B cell (primary cell): Measurements from ENCODE around the gene IBTK. TPM values are rescaled to one million over a fixed set of nuclear protein-coding genes. Genes with fewer than 3 reads are reported as not detected.

Experiments used
- ATAC-seq: fragments of 200-7000 bp; cut with Tn5 transposase; one replicate; pipeline ENCODE4 v1.10.0; 2021; ENCODE audit warnings: low read depth, mild to moderate bottlenecking, moderate number of reproducible peaks, moderate library complexity
- CTCF ChIA-PET: fragments of 350-600 bp; sonication (Branson Sonifier 250); formaldehyde crosslinking; loops from one replicate; lab custom pipeline; 2021; ENCODE audit warnings: antibody characterized with exemption, inconsistent platforms; lab: Charles Lee
- POLR2A ChIA-PET: fragments of 350-600 bp; sonication (Branson Sonifier 250); formaldehyde crosslinking; loops from one replicate; lab custom pipeline; 2021; ENCODE audit warnings: antibody characterized with exemption; lab: Charles Lee
- DNase-seq: peaks from one replicate; pipeline ENCODE4 v3.0.0; 2013
- H2AFZ ChIP-seq: 2 replicates; pipeline ENCODE4 v1.6.1; 2012; ENCODE audit warnings: mild to moderate bottlenecking, low read depth, low read length; ENCODE audit not compliant: insufficient read depth, poor library complexity, severe bottlenecking
- H3K27ac ChIP-seq, 2 donors: 1 replicate in 1 of 2; 2 replicates in 1 of 2; pipeline ENCODE4 v1.5.1; 2012 to 2013; ENCODE audit warnings: low read length in 2 of 2, mild to moderate bottlenecking in 2 of 2, moderate library complexity in 1 of 2
- H3K27me3 ChIP-seq, 4 experiments: fragments of 200-600 bp in 1 of 4; sonication (generic) in 1 of 4; replicated peaks in 1 of 4; 1 replicate in 2 of 4; 2 replicates in 2 of 4; pipeline versions ENCODE4 v1.6.1 to v1.7.0; 2013 to 2016; ENCODE audit warnings: low read length in 3 of 4, mild to moderate bottlenecking in 2 of 4, mixed read lengths in 1 of 4, moderate library complexity in 1 of 4; ENCODE audit not compliant: insufficient read depth in 4 of 4, control insufficient read depth in 3 of 4; ENCODE audit errors: control extremely low read depth in 1 of 4
- H3K36me3 ChIP-seq, 2 experiments: replicated peaks in 1 of 2; 1 replicate in 1 of 2; 2 replicates in 1 of 2; pipeline versions ENCODE4 v1.6.1 to v1.7.1; 2013; ENCODE audit warnings: low read length in 1 of 2; ENCODE audit not compliant: insufficient read depth in 2 of 2, control insufficient read depth in 1 of 2; ENCODE audit errors: control extremely low read depth in 1 of 2, extremely low read depth in 1 of 2
- H3K4me1 ChIP-seq, 2 donors: fragments of 200-600 bp in 1 of 2; sonication (generic) in 1 of 2; 1 replicate in 1 of 2; 2 replicates in 1 of 2; pipeline versions ENCODE4 v1.5.1 to v1.6.1; 2013 to 2017; ENCODE audit warnings: low read length in 2 of 2; ENCODE audit not compliant: control insufficient read depth in 2 of 2, insufficient read depth in 2 of 2
- H3K4me2 ChIP-seq: replicated peaks from 2 replicates; pipeline ENCODE3; 2012; ENCODE audit warnings: mild to moderate bottlenecking, low read depth, low read length; ENCODE audit not compliant: poor library complexity, severe bottlenecking
- H3K4me3 ChIP-seq, 5 experiments: fragments of 200-600 bp in 1 of 5; sonication (generic) in 1 of 5; 1 replicate in 3 of 5; 2 replicates in 2 of 5; pipeline versions ENCODE4 v1.5.1 to v1.7.0; 2011 to 2016; ENCODE audit warnings: low read length in 4 of 5, mild to moderate bottlenecking in 4 of 5, low read depth in 2 of 5, control low read depth in 1 of 5, moderate library complexity in 1 of 5; ENCODE audit not compliant: insufficient read depth in 1 of 5; ENCODE audit errors: control extremely low read depth in 1 of 5, extremely low read depth in 1 of 5
- H3K79me2 ChIP-seq: fragments of 200-600 bp; sonication (generic); one replicate; pipeline ENCODE4 v1.6.0; 2016; ENCODE audit warnings: low read length; ENCODE audit not compliant: control insufficient read depth, insufficient read depth
- H3K9ac ChIP-seq: fragments of 200-600 bp; sonication (generic); 2 replicates; pipeline ENCODE4 v1.6.1; 2017; ENCODE audit warnings: mild to moderate bottlenecking, low read length, moderate library complexity
- H3K9me3 ChIP-seq, 3 donors: one replicate each; pipeline versions ENCODE4 v1.6.1 to v1.7.1; 2013; ENCODE audit warnings: low read length in 2 of 3; ENCODE audit not compliant: control insufficient read depth in 2 of 3, insufficient read depth in 1 of 3; ENCODE audit errors: control extremely low read depth in 1 of 3
- H4K20me1 ChIP-seq: 2 replicates; pipeline ENCODE4 v1.6.0; 2012; ENCODE audit warnings: mild to moderate bottlenecking, low read length; ENCODE audit not compliant: insufficient read depth, control insufficient read depth, poor library complexity, severe bottlenecking
- H3K27ac Mint-ChIP-seq: one replicate; pipeline ENCODE4 v1.8.0; 2021; ENCODE audit warnings: mixed read lengths
- H3K27me3 Mint-ChIP-seq: one replicate; pipeline ENCODE4 v1.8.0; 2021; ENCODE audit warnings: mixed read lengths
- H3K4me1 Mint-ChIP-seq: one replicate; pipeline ENCODE4 v1.8.0; 2021; ENCODE audit warnings: mixed read lengths
- H3K4me3 Mint-ChIP-seq: one replicate; pipeline ENCODE4 v1.8.0; 2021; ENCODE audit warnings: mixed read lengths
- H3K9me3 Mint-ChIP-seq: one replicate; pipeline ENCODE4 v1.8.0; 2022; ENCODE audit warnings: mixed read lengths; ENCODE audit not compliant: insufficient read depth
- EZH2 ChIP-seq: IDR thresholded peaks from 2 replicates; pipeline ENCODE4 v1.6.1; 2012; ENCODE audit warnings: borderline replicate concordance, low read depth, mild to moderate bottlenecking, moderate library complexity, low read length; ENCODE audit not compliant: insufficient read depth, poor library complexity, severe bottlenecking
- WGBS: methylation state at CpG from one replicate; pipeline ENCODE4 v1.1.5; 2013; ENCODE audit warnings: missing lambda C conversion rate; ENCODE audit not compliant: insufficient coverage; 5-methylcytosine and 5-hydroxymethylcytosine counted together
- intact Hi-C: fragments of 100-400 bp; cut with micrococcal nuclease; formaldehyde crosslinking; loops from one replicate; pipeline ENCODE4 v1.10.0; 2022
- polyA plus RNA-seq: library from polyadenylated mRNA; depleted of rRNA; stranded (reverse); fragments of >200 nt; gene quantifications from 2 replicates; pipeline ENCODE4 v1.2.3, GENCODE V29; 2012
- total RNA-seq, 2 donors: library from RNA; stranded (reverse); fragments of 120-200 nt in 1 of 2; gene quantifications; 1 replicate in 1 of 2; 2 replicates in 1 of 2; pipeline versions ENCODE4 v1.2.3 to v1.2.4, GENCODE V29; 2013 to 2022
- TF ChIP-seq, protein P1 (sequence below): fragments of 200-600 bp; IDR thresholded peaks from one replicate; pipeline ENCODE4 v1.8.0; 2022; ENCODE audit warnings: antibody characterized with exemption, mild to moderate bottlenecking

IBTK gene
- total and polyA plus RNA-seq, 2 donors (not counting 1 experiment from before 2014, with no cell fraction given), result 4.4 to 28.3 TPM

DNA sequence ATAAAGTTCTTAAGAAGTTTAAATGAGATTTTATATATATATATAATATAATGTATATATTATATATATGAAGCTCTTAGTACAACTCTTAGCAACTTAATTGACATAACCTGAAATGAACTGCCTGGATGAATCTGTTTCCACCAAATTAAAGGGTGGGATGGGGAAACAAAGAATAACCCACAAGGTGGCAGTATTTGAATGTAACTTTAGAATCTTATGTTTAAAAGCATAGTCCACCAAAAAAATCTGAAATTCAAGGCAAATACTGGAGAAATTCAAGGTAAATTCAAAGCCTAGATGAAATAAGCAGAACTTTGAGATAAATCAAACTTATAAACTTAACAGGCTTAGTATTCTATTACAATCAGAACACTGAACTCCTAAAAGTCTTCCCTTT is 4.4 kb upstream of the IBTK start:
- H3K4me3 ChIP-seq, result no peak overlapping the region
- ChIA-PET POLR2A (no interaction called here), CTCF (interaction anchor here (1.0 to 1.4 kb wide), 3 partner anchors 18 to 1262 kb away, joined by 3 read pairs; no protein-coding TSS in a partner anchor)
- H3K79me2 ChIP-seq, result peaks cover 18% of the 10 kb centered on the region
- H3K4me2 ChIP-seq, result no peak overlapping the region
- no peaks in the 10 kb centered on the region for H3K36me3 ChIP-seq
- Mint-ChIP-seq H3K27me3 (peaks cover 4% of the 10 kb centered on the region), H3K9me3 (no peaks in the 10 kb centered on the region), H3K27ac (no peak overlapping the region), H3K4me3 (no peak overlapping the region), H3K4me1 (peaks cover 8% of the 10 kb centered on the region)
- no peak overlapping the region for H3K9ac ChIP-seq
- peak; percentile 23 for DNase-seq
- no peak for TF ChIP-seq EZH2
- TF ChIP-seq, protein P1, sequence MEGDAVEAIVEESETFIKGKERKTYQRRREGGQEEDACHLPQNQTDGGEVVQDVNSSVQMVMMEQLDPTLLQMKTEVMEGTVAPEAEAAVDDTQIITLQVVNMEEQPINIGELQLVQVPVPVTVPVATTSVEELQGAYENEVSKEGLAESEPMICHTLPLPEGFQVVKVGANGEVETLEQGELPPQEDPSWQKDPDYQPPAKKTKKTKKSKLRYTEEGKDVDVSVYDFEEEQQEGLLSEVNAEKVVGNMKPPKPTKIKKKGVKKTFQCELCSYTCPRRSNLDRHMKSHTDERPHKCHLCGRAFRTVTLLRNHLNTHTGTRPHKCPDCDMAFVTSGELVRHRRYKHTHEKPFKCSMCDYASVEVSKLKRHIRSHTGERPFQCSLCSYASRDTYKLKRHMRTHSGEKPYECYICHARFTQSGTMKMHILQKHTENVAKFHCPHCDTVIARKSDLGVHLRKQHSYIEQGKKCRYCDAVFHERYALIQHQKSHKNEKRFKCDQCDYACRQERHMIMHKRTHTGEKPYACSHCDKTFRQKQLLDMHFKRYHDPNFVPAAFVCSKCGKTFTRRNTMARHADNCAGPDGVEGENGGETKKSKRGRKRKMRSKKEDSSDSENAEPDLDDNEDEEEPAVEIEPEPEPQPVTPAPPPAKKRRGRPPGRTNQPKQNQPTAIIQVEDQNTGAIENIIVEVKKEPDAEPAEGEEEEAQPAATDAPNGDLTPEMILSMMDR, result peak; percentile 56
- intact Hi-C loops, result no loop called here
- H3K4me1 ChIP-seq, result peaks cover 5 to 10% of the 10 kb centered on the region in 2 donors
- no peak for ATAC-seq
- H2AFZ ChIP-seq, result no peak overlapping the region
- no peaks in the 10 kb centered on the region for H4K20me1 ChIP-seq
- no peaks in the 10 kb centered on the region for H3K27me3 ChIP-seq
- H3K27ac ChIP-seq, result no peak overlapping the region
- H3K9me3 ChIP-seq, result no peaks in the 10 kb centered on the region

- ChIA-PET CTCF (interaction anchor here (0.7 to 1.2 kb wide), 2 partner anchors 816 to 1978 kb away, joined by 3 to 5 read pairs; partner anchors contain the start of genes CEP162 and UBE3D), POLR2A (no interaction called here)
- intact Hi-C loops, result loop anchor here (5.0 kb wide), 1 partner anchor 818 kb away; the partner anchor contains the start of genes DOP1A and UBE3D
- H3K79me2 ChIP-seq, result peaks cover 40% of the 10 kb centered on the region
- no peaks in the 10 kb centered on the region for H3K36me3 ChIP-seq
- H2AFZ ChIP-seq, result no peak overlapping the region
- no peak overlapping the region for H3K9ac ChIP-seq
- H3K9me3 Mint-ChIP-seq, result no peaks in the 10 kb centered on the region
- H4K20me1 ChIP-seq, result no peaks in the 10 kb centered on the region
- peaks cover 15 to 20% of the 10 kb centered on the region in 2 donors for H3K4me1 ChIP-seq
- no peak overlapping the region for H3K4me3 Mint-ChIP-seq
- 98% methylated on average over 4 of the region's 12 CpGs for WGBS
- no peaks in the 10 kb centered on the region for H3K9me3 ChIP-seq
- no peak for DNase-seq
- TF ChIP-seq, protein P1, result no peak
- TF ChIP-seq EZH2, result no peak
- H3K27me3 ChIP-seq, result no peaks in the 10 kb centered on the region
- no peak overlapping the region for H3K4me2 ChIP-seq
- no peak overlapping the region for H3K27ac ChIP-seq
- peaks cover 4% of the 10 kb centered on the region for H3K27me3 Mint-ChIP-seq
- no peak for ATAC-seq
- H3K4me3 ChIP-seq, result no peak overlapping the region
- no peak overlapping the region for H3K27ac Mint-ChIP-seq
- peaks cover 26% of the 10 kb centered on the region for H3K4me1 Mint-ChIP-seq
These were observed 2.1 kb upstream of the IBTK start for GRCh38 chr6:82249381-82250253.
